Spleen (tissue), 7 donors: ENCODE measurements around the gene TIMP2.
A peak's percentile ranks its signal among the peaks of the same experiment; 100 is the strongest.

ENCODE experiments used
- POLR2A ChIP-seq, 3 donors: fragments of 450-650 bp; IDR thresholded peaks; one replicate each; pipeline ENCODE4 v1.5.1; 2017; ENCODE audit warnings: antibody characterized with exemption in 3 of 3, mild to moderate bottlenecking in 1 of 3
- POLR2AphosphoS5 ChIP-seq, 3 donors: sonication (generic); formaldehyde crosslinking; IDR thresholded peaks; one replicate each; pipeline ENCODE4 v1.5.1; 2017; ENCODE audit warnings: antibody characterized with exemption in 3 of 3
- TF ChIP-seq, protein P1 (sequence below), 11 experiments: fragments of 200-600 bp in 7 of 11; fragments of 450-650 bp in 4 of 11; sonication (generic) in 4 of 11; IDR thresholded peaks in 8 of 11; conservative IDR thresholded peaks in 3 of 11; 1 replicate in 7 of 11; 2 replicates in 4 of 11; pipeline versions ENCODE4 v1.4.0 to v1.8.0; 2016 to 2021; ENCODE audit warnings: antibody characterized with exemption in 11 of 11, inconsistent platforms in 4 of 11, mild to moderate bottlenecking in 1 of 11
- donor health status: DM: no; HTN: no; CAD: no; lungs with moderate emphysema.
- donor health status: DM: no; HTN: no; CAD: no.
- donor health status: DM: no; HTN: no; CAD: no.

DNA sequence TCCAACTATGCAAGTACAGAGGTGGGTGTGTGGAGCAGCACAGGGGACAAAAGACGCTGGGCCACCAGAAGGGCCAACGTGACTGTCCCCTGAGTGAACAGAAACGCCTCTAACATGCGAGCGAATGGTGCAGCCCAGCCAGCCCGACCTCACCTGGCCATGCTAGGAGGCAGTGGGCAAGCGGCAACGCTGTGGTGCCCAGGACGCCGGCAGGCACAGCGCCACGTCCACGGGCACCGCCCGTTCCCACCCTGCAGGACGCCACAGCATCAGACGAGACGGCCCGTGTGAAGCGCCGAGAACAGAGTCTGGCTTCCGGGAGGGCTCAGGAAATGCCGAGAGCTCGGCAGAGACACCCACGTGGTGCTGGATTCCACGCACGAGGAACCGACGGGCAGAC is 24.4 kb downstream of the TIMP2 start:
- TF ChIP-seq POLR2A (IDR thresholded peaks at IDR 0.05), result no peak
- peak in 1 of 3 donors; percentile 46 for TF ChIP-seq POLR2AphosphoS5 (IDR thresholded peaks at IDR 0.05)
- TF ChIP-seq, protein P1, sequence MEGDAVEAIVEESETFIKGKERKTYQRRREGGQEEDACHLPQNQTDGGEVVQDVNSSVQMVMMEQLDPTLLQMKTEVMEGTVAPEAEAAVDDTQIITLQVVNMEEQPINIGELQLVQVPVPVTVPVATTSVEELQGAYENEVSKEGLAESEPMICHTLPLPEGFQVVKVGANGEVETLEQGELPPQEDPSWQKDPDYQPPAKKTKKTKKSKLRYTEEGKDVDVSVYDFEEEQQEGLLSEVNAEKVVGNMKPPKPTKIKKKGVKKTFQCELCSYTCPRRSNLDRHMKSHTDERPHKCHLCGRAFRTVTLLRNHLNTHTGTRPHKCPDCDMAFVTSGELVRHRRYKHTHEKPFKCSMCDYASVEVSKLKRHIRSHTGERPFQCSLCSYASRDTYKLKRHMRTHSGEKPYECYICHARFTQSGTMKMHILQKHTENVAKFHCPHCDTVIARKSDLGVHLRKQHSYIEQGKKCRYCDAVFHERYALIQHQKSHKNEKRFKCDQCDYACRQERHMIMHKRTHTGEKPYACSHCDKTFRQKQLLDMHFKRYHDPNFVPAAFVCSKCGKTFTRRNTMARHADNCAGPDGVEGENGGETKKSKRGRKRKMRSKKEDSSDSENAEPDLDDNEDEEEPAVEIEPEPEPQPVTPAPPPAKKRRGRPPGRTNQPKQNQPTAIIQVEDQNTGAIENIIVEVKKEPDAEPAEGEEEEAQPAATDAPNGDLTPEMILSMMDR (IDR thresholded peaks at IDR 0.05 in 8 of 11, conservative IDR thresholded peaks at IDR 0.05 in 3 of 11), result no peak
